HL-60/S4 treated with retinoic acid at 250 ng/mL for 4 days and 3 days (cell line): ENCODE data around the gene TBX4.

ENCODE experiments used
- in situ Hi-C: fragments of 300-500 bp; cut with MboI; formaldehyde crosslinking; loops from 2 replicates; pipeline ENCODE4 v1.7.0; 2022; ENCODE audit warnings: low sequenced_read_pairs

Gene TBX4

GRCh38 chr17:61463316-61464129, 11.3 kb downstream of the TBX4 start:
- in situ Hi-C loops = loop anchor here (25.0 kb wide), 1 partner anchor 99 kb away; no protein-coding TSS in a partner anchor

- in situ Hi-C loops = loop anchor here (25.0 kb wide), 1 partner anchor 98 kb away; no protein-coding TSS in a partner anchor
Observed at GRCh38 chr17:61464130-61464842, 12.1 kb downstream of the TBX4 start.

- in situ Hi-C loops = loop anchor here (25.0 kb wide), 1 partner anchor 97 kb away; no protein-coding TSS in a partner anchor
Observed at GRCh38 chr17:61464843-61465180, 12.6 kb downstream of the TBX4 start.

GRCh38 chr17:61465550-61466237, 13.5 kb downstream of the TBX4 start:
- in situ Hi-C loops = loop anchor here (25.0 kb wide), 1 partner anchor 97 kb away; no protein-coding TSS in a partner anchor

GRCh38 chr17:61466246-61466645, 14.0 kb downstream of the TBX4 start:
- in situ Hi-C loops = loop anchor here (25.0 kb wide), 1 partner anchor 96 kb away; no protein-coding TSS in a partner anchor

GRCh38 chr17:61467416-61468262, 15.4 kb downstream of the TBX4 start:
- in situ Hi-C loops = loop anchor here (25.0 kb wide), 1 partner anchor 95 kb away; no protein-coding TSS in a partner anchor

GRCh38 chr17:61468263-61468907, 16.2 kb downstream of the TBX4 start:
- in situ Hi-C loops = loop anchor here (25.0 kb wide), 1 partner anchor 94 kb away; no protein-coding TSS in a partner anchor

- in situ Hi-C loops = loop anchor here (25.0 kb wide), 1 partner anchor 93 kb away; no protein-coding TSS in a partner anchor
Observed at GRCh38 chr17:61469474-61469873, 17.3 kb downstream of the TBX4 start.

- in situ Hi-C loops = loop anchor here (25.0 kb wide), 1 partner anchor 92 kb away; no protein-coding TSS in a partner anchor
Observed at GRCh38 chr17:61469949-61470348, 17.7 kb downstream of the TBX4 start.

GRCh38 chr17:61470530-61471136, 18.4 kb downstream of the TBX4 start:
- in situ Hi-C loops = loop anchor here (25.0 kb wide), 1 partner anchor 92 kb away; no protein-coding TSS in a partner anchor

GRCh38 chr17:61474235-61474927, 22.2 kb downstream of the TBX4 start:
- in situ Hi-C loops = loop anchor here (25.0 kb wide), 1 partner anchor 88 kb away; no protein-coding TSS in a partner anchor

- in situ Hi-C loops = loop anchor here (25.0 kb wide), 1 partner anchor 87 kb away; no protein-coding TSS in a partner anchor
Observed at GRCh38 chr17:61474934-61475333, 22.7 kb downstream of the TBX4 start.

GRCh38 chr17:61475726-61476125, 23.5 kb downstream of the TBX4 start:
- in situ Hi-C loops = no loop called here

- in situ Hi-C loops = no loop called here
Observed at GRCh38 chr17:61476476-61477203, 24.4 kb downstream of the TBX4 start.

GRCh38 chr17:61477204-61477834, 25.1 kb downstream of the TBX4 start:
- in situ Hi-C loops = no loop called here

- in situ Hi-C loops = no loop called here
Observed at GRCh38 chr17:61478026-61478789, 26.0 kb downstream of the TBX4 start.
